ENCODE measurements around the gene ADAM8.
"Not testable (repeated sequence)": the region's sequence is repeated elsewhere in the genome, so short reads cannot be mapped to it uniquely, and the experiment has no call there.

Gene ADAM8

DNA sequence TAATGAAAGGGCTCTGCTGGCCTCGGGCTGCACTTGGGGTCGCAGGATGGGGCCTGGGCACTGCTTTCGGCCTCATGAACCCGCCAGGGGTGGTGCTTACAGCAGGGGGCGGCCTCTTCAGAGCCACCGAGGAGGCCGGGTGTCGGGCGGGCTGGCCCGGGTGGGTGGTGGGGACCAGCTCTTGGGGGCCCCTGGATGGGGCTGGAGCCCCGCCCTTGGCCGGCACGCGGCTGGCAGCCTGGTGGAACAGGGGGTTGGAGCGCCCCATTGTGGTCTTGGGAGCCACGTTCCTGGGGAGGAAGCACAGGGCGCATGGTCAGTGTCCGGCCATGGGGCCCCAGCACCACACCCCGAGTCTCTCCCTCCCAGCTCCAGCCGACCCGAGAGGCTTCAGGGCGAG is 8.8 kb downstream of the ADAM8 start:
- DNase-seq (ENCODE audit: low read depth) = no peak

DNA sequence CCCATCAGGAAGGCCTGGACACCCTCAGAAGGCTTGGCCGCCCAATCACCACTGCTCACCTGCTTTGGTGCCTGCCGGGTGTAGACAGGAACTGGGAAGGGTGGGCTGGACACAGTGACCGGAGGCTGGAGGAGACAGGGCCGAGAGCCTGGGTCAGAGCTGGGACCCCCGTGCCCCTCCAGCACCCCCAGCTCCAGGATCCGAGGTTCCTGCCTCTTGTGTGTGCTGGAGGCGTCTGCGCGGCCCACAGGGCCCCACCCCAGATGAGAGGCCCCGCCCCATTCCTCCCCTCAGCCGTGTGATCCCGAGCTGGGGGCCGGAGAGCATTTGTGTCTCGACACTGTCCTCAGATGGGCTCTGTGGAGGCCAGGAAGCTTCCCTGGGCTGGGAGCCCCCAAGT is 9.4 kb downstream of the ADAM8 start:
- DNase-seq (ENCODE audit: low read depth) = no peak

DNA sequence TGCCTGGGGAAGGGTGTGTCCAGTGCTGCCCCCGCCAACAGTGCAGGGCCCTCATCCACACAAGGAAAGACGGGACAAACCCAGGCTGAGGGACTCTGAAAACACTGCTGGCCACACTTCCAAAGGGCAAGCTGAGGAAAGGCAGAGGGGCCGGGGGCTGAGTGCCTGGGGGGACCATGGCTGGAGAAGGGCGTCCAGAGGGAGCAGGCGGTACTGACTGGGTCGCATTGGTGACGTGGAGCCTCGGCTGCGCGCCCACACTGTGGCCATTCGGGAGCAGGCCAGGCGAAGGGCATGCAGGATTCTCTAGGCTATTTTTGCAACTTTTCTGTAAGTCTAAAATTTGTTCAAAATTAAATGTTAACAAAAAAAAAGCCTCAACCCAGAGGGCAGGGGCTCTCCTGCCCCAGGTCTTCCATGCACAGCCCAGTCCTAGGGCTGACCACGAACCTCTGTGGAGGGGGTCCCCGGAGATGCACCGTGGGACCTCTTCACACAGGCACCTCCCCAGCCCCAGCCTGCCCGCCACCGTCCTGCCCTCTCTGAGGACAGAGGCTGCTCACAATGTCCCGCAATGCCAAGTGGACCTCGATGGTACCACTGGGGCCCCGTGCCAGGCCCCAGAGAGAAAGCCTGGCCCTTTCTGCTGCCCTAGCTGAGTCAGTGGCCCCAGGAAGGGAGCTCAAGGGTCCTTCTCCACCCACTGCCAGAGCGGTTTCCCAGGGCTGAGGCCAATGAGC is 10.4 kb downstream of the ADAM8 start:
- no peak for DNase-seq (ENCODE audit: low read depth)

DNA sequence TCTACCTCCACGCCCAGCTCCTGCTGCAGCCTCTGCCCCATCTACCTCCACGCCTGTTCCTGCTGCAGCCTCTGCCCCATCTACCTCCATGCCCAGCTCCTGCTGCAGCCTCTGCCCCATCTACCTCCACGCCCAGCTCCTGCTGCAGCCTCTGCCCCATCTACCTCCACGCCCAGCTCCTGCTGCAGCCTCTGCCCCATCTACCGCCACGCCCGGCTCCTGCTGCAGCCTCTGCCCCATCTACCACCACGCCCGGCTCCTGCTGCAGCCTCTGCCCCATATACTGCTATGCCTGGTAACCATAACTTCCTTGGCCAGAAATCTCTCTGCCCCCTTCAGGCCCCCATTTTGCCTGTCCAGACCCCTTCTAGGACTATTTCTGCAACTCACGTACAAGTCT is 11.6 kb downstream of the ADAM8 start:
- not testable (repeated sequence) for DNase-seq (ENCODE audit: low read depth)

DNA sequence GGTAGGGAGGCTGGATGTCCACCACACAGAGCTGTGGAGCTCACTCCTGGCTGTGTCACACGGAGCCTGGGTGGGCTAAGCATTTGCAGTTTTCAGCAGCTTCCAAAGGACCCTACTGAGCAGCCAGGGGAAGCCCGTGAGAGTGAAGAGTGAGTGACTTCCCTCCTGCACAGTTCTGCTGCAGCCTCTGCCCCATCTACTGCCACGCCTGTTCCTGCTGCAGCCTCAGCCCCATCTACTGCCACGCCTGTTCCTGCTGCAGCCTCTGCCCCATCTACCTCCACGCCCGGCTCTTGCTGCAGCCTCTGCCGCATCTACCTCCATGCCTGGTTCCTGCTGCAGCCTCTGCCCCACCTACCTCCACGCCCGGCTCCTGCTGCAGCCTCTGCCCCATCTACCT is 12.2 kb downstream of the ADAM8 start:
- no peak for DNase-seq (ENCODE audit: low read depth)

DNA sequence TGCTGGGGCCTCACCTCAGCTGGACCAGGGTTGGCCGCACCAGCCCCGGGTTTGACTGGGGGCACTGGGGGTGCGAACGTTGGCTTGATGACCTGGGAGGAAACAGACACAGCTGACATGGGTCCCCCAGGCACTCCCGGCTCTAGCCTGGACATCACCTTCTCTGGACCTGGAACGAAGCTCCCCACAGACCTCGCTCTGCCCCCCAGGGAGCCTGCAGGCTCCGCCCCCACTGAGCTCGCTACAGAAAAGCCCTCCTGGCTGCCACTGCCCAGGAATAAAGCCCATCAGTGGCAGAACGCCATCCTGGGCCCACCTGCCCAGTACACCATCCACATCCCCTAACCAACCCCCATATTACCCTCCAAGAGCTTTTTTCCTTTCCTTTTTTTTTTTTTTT is 13.0 kb downstream of the ADAM8 start:
- DNase-seq (ENCODE audit: low read depth) = no peak

DNA sequence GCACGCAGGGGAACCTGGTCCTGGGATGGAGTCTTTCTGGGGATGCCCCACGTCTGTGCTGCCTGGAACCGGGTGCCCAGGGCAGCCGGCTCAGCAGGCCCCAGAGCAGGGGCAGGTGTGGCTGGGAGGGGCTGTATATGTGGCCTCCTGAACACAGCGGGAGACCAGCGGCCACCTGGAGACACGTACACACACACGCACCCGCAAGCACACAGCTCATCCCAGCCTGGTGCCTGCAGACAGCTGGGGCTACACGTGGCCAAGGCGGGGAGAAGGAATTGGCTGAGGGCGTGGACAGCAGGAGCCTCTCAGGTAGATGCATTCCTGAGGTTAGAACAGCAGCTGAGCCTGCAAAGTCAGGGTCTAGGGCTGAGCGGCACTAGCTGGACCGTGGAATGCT is 14.0 kb downstream of the ADAM8 start:
- no peak for DNase-seq (ENCODE audit: low read depth)

DNA sequence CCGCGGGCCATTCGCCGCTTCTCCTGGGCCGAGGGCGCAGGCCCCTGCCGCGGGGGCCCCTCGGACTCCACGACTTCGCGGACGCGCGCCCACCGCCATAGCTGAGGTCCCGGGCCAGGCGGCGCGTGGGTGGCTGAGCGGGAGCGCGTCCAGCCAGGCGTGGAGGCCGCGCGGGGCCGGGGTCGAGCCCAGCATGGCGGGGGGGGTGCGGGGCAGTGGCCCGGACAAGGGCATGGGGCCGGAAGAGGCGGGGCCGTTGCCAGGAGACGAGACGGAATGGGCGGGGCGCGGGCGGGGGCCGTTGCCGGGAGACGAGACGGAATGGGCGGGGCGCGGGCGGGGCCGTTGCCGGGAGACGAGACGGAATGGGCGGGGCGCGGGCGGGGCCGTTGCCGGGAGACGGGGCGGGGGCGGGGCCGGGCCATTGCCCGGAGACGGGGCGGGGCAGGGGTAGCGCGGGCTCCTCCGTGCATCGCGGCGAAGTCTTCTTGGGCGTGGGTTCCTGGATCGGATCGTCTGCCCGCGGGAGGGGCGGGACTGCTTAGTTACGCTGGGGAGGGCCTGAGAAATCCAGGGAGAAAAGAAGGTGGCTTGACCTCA is 14.8 kb downstream of the ADAM8 start:
- peak; percentile 83 for DNase-seq (ENCODE audit: low read depth)

DNA sequence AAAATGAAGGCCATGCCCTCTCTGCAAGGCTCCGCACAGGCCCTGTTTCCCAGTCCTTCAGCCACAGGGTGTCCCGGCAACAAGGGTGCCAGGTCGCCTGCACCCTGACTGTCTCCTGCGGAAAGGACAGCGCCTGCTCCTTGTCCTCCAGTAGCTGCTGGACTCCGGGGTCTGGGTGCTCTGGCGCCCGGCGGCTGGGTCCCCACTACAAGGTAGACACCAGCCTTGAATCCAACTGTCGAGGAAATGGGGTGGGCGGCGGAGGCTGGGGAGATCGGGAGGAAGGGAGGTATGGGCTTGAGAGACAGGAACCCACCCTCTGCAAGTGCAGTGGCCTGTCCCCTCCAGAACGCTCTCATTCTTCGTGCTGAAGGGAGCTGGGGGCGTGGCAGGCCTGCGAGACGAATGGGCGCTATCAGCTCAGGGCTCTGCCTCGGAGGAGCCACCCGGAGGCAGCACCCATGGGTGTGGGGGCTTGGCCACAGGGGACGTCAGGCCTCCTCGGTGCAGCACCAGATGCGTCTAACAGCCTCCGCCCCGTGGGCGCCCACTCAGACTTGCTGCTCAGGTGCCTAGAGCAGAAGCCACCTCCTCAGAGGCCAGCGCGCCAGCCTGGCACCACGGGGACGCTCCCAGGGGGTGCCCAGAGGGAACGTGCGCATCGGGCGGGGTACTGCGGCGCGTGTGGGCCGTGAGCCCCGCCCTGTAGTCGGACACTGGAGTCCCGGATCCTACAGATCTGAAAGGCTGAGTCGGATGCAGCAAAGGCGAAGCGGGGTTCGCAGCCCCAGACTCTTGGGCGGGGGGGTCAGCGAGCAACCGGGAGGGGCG is 15.6 kb downstream of the ADAM8 start:
- DNase-seq (ENCODE audit: low read depth) = peak; percentile 73

DNA sequence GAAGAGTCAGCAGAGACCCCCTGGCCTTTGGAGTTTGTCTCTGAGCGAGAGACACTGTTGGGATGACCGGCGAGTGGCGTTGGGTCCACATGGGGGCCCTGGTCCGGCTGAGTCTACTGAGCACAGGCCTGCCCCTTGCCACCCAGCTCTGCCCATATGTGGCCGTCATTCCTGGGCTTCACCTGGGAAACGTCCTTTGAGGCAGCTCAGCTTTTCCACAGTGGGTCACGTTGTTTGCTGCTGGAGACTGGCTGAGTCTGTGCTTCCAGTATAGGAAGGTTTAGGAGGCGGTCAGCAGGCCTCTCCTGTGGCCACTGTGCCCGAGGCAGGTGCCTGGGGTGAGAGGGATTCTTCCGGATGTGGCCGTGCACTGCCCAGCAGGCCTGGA is 17.1 kb downstream of the ADAM8 start:
- DNase-seq (ENCODE audit: low read depth) = no peak

DNA sequence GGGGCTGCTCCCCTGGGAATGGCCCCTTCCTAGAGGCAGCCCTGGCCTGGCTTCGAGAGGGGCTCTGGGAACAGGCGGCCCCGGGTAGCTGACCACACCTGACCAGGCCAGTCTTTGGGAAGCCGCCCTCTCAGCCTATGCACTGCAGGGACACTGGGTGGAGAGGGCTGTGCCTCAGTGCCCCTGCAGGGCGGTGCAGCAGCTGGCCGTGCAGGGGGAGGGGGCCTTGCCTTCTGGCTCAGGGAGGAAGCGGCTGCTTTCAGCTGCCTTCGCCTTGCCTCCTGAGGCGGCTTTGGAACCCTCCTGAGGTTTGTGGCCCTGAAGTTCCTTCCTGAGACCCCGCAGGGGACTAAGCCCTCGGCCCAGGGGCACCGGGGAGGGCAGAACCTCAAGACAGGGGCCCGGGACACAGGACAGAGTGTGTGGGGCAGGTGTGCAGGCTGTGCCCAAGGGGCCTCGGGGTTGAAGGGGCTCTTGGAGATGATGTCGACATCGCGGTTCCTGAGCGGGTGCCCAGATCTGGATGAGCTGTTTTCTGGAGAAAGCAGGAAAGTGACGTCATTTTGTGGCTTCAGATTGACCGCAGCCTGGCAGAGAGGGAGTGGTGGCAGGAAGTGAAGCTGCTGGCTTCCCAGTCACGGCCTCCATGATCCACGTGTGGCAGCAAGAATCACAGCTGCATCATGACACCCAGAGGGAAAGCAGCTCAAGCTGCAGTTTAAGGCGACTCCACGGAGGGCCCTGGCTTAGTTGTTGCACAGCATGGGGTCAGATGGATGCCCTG is 17.7 kb downstream of the ADAM8 start:
- peak; percentile 90 for DNase-seq (ENCODE audit: low read depth)

DNA sequence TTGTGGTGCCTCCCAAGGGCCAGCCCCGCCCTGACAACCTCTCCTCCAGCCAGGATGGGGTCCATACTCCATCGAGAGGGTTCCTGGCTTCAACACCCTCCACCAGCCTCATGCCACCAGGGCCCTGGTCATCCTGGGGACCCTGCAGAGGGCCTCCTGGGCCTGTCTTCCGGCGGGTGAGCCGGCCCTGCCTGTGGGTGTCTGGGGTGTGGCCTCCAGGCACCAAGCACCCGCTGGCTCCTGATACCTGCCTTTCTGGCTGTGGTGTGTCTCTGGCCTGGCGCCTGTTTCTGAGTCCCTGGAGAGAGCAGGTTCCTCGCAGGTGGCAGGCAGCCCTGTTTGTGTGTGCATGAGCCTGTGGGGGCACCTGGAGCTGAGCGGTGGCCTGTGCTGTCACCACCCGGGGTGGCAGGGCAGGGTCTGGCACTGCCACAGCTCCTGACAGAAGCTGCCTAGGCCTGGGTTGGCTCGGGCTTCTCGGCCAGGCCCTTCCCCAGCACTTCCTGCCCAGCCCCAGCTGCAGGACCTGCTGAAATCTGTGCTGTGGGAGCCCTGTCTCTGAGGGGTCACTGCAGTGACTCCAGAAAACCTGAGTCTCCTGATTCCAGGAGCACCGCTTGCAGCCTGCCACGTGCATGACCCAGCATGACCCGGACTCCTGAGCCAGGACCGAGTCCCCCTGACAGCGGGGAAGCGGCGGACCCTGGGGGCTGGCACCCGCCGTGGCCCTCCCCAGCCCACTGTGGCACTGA is 18.4 kb downstream of the ADAM8 start:
- DNase-seq (ENCODE audit: low read depth) = no peak

DNA sequence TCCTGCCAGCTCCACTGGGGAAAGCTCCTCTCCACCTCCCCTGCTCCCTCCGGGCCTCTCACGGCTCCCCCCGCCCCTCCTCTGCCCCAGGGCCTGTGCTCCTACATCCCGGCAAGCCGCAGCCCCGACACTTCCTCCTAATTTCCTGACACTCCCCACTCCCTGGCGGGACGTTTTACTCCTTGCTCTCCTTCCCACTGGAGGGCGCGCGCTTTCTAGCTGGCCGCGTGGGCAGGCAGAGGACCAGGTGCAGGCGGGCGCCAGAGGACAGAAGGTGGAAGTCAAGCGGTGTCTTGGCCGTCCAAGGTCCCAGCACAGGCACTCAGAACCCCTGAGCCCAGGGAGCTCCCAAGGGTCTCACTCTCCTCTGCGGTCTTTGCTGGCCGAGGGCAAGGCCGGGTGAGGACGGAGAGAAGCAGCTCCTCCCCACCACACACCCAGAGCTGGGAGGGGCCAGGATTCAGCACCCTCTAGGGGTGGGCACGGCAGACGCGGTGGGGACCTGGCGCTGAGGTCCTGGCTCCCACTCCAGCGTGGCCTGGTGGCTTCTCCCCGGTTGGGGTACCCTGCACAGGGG is 19.1 kb downstream of the ADAM8 start:
- DNase-seq (ENCODE audit: low read depth) = no peak

DNA sequence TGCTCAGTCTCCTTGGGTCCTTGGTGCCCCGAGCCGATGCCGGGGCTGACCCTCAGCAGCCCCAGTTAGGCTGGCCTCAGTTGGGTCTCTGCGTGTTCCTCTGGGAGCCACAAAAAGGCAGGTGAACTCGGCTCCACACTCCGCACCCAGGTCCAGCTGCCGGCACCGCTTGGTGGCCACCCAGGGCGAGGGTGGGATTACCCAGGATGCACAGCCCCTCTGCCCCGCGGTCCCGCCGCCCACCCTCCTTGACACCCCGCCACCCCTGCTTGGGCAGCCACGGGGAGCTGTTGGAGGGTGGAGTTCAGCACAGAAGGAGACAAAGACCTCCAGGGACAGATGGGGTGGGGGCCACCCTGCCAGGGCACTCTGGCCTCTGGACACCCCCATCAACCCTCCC is 21.3 kb downstream of the ADAM8 start:
- no peak for DNase-seq (ENCODE audit: low read depth)

DNA sequence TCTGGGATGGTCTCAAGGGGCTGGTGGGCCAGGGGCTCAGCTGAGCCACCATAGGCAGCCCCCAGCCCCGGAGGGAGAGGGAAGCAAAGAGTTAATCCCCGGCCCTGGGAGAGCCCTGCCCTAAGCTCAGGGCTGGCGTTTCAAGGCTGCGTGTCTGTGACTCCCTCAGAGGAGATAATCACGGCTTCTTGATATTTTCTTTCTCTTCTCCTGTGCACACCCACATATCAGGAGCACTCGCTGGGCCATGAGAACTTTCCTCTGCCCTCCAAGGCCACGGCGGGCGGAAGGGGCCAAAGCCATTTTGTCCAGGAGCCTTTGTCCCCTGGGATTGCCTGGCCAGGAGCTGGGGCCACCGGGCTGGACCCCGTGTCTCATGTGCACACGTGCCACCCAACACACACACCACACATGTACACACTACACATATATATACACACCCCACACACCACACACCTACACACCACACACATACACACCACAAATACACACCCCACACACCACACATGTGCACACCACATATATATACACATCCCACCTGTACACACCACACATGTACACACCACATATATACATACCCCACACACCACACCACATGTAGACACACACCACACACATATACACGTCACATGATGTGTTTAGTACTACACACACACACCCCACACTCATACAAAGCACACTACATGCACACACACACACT is 22.1 kb downstream of the ADAM8 start:
- no peak for DNase-seq (ENCODE audit: low read depth)

DNA sequence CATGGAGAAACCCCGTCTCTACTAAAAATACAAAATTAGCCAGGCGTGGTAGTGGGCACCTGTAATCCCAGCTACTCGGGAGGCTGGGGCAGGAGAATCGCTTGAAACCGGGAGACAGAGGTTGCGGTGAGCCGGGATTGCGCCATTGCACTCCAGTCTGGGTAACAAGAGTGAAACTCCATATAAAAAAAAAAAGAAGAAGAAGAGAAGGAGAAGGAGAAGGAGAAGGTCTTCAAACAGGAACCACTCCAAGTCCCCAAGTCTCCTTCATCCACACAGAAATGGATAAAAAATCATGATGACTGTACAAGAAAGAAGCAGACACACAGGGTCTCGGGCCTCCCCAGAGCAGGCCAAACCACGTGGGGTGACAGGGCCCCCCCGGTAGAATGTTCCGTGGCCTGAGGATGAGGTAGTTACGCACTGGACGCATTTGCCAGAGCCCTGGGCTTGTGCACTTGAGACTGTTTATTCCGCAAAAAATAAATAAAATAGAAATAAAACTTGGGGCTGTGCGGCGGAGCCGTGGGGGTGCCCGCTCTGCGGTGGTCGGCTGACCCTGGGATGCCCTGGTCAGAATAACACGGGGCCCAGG is 23.2 kb downstream of the ADAM8 start:
- no peak for DNase-seq (ENCODE audit: low read depth)

DNA sequence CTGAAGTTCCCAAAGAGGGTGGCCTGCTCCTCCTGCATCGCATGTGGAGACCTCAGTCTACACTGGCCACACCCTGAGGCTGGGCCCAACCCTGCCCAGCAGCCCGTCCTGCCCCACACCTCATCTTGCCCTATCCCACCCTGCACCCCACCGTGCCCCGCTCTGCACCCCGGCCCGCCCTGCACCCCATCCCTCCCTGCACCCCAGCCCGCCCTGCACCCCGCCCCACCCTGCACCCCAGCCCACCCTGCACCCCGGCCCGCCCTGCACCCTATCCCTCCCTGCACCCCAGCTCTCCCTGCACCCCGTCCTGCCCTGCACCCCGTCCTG is 24.5 kb downstream of the ADAM8 start:
- DNase-seq (ENCODE audit: low read depth) = no peak

DNA sequence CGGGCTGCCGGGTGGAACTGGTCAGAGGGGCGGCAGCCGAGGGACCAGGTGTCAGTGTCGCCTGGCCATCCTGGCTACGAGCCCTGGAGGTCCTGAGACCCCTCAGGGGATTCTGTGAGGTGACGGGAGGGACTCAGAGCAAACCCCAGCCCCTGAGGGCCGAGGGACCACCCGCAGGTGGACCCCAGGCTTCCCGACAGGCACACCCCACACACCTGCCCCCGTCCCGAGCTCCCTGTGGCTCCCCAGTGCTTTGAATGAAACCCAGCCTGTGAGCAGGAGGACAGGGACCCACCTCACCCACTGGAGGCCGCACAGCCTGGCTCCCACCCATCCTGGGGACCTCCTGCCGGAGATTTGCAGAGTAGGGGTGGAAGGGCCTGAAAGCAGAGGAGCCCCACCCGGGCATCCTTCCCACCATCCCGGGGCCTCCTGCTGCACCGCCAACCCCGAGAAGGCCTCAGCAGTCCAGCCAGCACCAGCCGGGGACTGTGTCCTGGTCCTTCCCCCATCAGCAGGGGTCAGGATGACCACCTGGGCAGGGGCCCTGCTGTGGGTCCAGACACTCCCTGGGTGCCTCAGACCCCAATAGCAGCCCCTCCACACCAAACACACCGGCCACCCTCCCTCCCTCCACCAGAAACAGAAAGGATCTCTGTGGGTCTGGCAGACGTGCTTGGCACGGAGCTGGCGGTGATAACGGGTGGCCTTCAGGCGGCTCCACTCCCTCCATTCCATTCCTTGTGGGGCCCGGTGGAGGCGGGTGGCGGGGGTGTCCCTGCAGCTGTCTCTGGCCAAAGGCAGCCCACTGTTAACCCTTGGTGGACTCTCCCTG is 25.1 kb downstream of the ADAM8 start:
- DNase-seq (ENCODE audit: low read depth) = no peak

DNA sequence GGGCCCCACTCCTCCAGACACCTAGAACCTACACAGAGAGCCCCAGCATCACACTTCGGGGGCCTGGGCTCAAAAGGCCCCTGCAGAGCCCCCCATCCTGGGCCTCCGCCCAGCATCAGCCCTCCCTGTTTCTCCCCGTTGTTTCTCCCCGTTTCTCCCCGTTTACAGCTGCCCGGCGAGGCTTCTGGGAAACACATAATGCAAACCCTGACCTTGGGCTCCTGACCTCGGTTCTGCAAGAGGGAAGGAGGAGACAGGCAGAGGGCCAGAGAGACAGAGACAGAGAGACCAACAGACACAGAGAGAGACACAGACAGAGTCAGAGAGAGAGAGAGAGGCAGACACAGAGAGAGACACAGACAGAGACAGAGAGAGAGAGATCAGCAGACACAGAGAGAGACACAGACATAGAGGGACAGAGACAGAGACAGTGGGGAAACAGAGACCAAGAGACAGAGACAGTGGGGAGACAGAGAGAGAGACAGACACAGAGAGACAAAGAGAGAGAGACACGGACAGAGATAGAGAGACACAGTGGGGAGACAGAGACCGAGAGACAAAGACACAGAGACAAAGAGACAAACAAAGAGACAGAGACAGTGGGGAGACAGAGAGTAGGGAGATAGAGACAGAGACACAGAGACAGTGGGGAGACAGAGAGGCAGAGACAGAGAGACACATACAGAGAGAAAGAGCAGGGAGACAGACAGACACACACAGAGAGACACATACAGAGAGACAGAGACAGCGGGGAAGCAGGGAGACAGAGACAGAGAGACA is 26.5 kb downstream of the ADAM8 start:
- no peak for DNase-seq (ENCODE audit: low read depth)
